BLaER1 (cell line): Measurements from ENCODE around the gene DOLK.

Experiments used
- H3K27ac ChIP-seq: shearing (Covaris generic); formaldehyde crosslinking; 2 replicates; pipeline ENCODE4 v1.8.1; 2022
- H3K27me3 ChIP-seq: shearing (Covaris generic); formaldehyde crosslinking; 2 replicates; pipeline ENCODE4 v1.8.1; 2022
- H3K36me3 ChIP-seq: shearing (Covaris generic); formaldehyde crosslinking; 2 replicates; pipeline ENCODE4 v1.8.1; 2022
- H3K4me1 ChIP-seq: shearing (Covaris generic); formaldehyde crosslinking; 2 replicates; pipeline ENCODE4 v1.8.1; 2022
- H3K4me2 ChIP-seq: shearing (Covaris generic); formaldehyde crosslinking; 2 replicates; pipeline ENCODE4 v1.8.1; 2022
- H3K4me3 ChIP-seq: shearing (Covaris generic); formaldehyde crosslinking; 2 replicates; pipeline ENCODE4 v1.8.1; 2022
- H3K9ac ChIP-seq: shearing (Covaris generic); formaldehyde crosslinking; 2 replicates; pipeline ENCODE4 v1.8.1; 2022
- H3K9me3 ChIP-seq: shearing (Covaris generic); formaldehyde crosslinking; 2 replicates; pipeline ENCODE4 v1.8.1; 2022
- H4K20me1 ChIP-seq: shearing (Covaris generic); formaldehyde crosslinking; 2 replicates; pipeline ENCODE4 v1.8.1; 2022
- Cebpa-rat ChIP-seq: shearing (Covaris generic); IDR thresholded peaks from 2 replicates; pipeline ENCODE4 v1.8.1; 2022

DOLK gene

GRCh38 chr9:128936171-128936865 lies 11.1 kb downstream of the DOLK start:
- H3K27ac ChIP-seq, result no peak overlapping the region
- H3K4me2 ChIP-seq, result no peak overlapping the region
- no peaks in the 10 kb centered on the region for H3K4me1 ChIP-seq
- no peaks in the 10 kb centered on the region for H3K27me3 ChIP-seq
- no peak overlapping the region for H3K9ac ChIP-seq
- no peak overlapping the region for H3K4me3 ChIP-seq
- no peaks in the 10 kb centered on the region for H3K9me3 ChIP-seq
- H4K20me1 ChIP-seq, result no peaks in the 10 kb centered on the region
- peaks cover 41% of the 10 kb centered on the region for H3K36me3 ChIP-seq
- TF ChIP-seq Cebpa-rat, result no peak

- H3K36me3 ChIP-seq, result peaks cover 46% of the 10 kb centered on the region
- H3K4me3 ChIP-seq, result no peak overlapping the region
- H3K9ac ChIP-seq, result no peak overlapping the region
- H3K9me3 ChIP-seq, result no peaks in the 10 kb centered on the region
- H3K27me3 ChIP-seq, result no peaks in the 10 kb centered on the region
- TF ChIP-seq Cebpa-rat, result no peak
- no peaks in the 10 kb centered on the region for H4K20me1 ChIP-seq
- H3K4me2 ChIP-seq, result no peak overlapping the region
- H3K4me1 ChIP-seq, result no peaks in the 10 kb centered on the region
- no peak overlapping the region for H3K27ac ChIP-seq
These were observed 13.7 kb downstream of the DOLK start for GRCh38 chr9:128933731-128934130.

- Histone ChIP-seq H3K36me3 (peaks cover 34% of the 10 kb centered on the region), H3K9ac (no peak overlapping the region), H3K4me3 (no peak overlapping the region), H3K4me2 (no peak overlapping the region), H3K9me3 (no peaks in the 10 kb centered on the region), H3K27ac (no peak overlapping the region), H3K27me3 (no peaks in the 10 kb centered on the region), H4K20me1 (no peaks in the 10 kb centered on the region), H3K4me1 (0 out of 2 replicates have a peak, but pooled peaks cover 5% of the 10 kb centered on the region)
- no peak for TF ChIP-seq Cebpa-rat
These were observed 17.8 kb downstream of the DOLK start for GRCh38 chr9:128929560-128929959.

- Histone ChIP-seq H3K4me3 (no peak overlapping the region), H3K27me3 (no peaks in the 10 kb centered on the region), H3K4me2 (no peak overlapping the region), H3K4me1 (peaks cover 7% of the 10 kb centered on the region; the same call in 1 of the 2 replicates), H3K36me3 (peaks cover 25% of the 10 kb centered on the region), H4K20me1 (no peaks in the 10 kb centered on the region), H3K9me3 (no peaks in the 10 kb centered on the region), H3K9ac (no peak overlapping the region), H3K27ac (no peak overlapping the region)
- TF ChIP-seq Cebpa-rat, result no peak
These were observed 18.8 kb downstream of the DOLK start for GRCh38 chr9:128928624-128929023.

GRCh38 chr9:128927731-128928411 lies 19.5 kb downstream of the DOLK start:
- no peak overlapping the region for H3K4me3 ChIP-seq
- no peak overlapping the region for H3K4me2 ChIP-seq
- H4K20me1 ChIP-seq, result no peaks in the 10 kb centered on the region
- no peaks in the 10 kb centered on the region for H3K9me3 ChIP-seq
- H3K9ac ChIP-seq, result no peak overlapping the region
- no peaks in the 10 kb centered on the region for H3K27me3 ChIP-seq
- H3K27ac ChIP-seq, result no peak overlapping the region
- TF ChIP-seq Cebpa-rat, result no peak
- H3K4me1 ChIP-seq, result peaks cover 14% of the 10 kb centered on the region
- H3K36me3 ChIP-seq, result peaks cover 19% of the 10 kb centered on the region; the same call in 1 of the 2 replicates

GRCh38 chr9:128923493-128923883 lies 23.9 kb downstream of the DOLK start:
- H3K4me3 ChIP-seq, result no peak overlapping the region; the same call in 1 of the 2 replicates
- H3K27ac ChIP-seq, result no peak overlapping the region
- H4K20me1 ChIP-seq, result no peaks in the 10 kb centered on the region
- H3K36me3 ChIP-seq, result 0 out of 2 replicates have a peak, but pooled peaks cover 9% of the 10 kb centered on the region
- H3K4me1 ChIP-seq, result peaks cover 51% of the 10 kb centered on the region
- H3K9ac ChIP-seq, result no peak overlapping the region
- peak; percentile 90 for TF ChIP-seq Cebpa-rat
- no peaks in the 10 kb centered on the region for H3K9me3 ChIP-seq
- H3K4me2 ChIP-seq, result peak overlapping the region; percentile 97
- no peaks in the 10 kb centered on the region for H3K27me3 ChIP-seq

GRCh38 chr9:128921881-128922763 lies 25.3 kb downstream of the DOLK start:
- TF ChIP-seq Cebpa-rat, result no peak

GRCh38 chr9:128920381-128921058 lies 26.9 kb downstream of the DOLK start, which contains the start of gene PHYHD1:
PHYHD1 (plus strand) TSS chr9:128920982; CDS start chr9:128922324, 1,342 bp downstream.
- Histone ChIP-seq H3K4me3 (peak within 1 kb of the TSS; percentile 71), H4K20me1 (no peaks in the 10 kb centered on the region), H3K36me3 (peaks cover 27% of the 10 kb centered on the region), H3K4me2 (peak within 1 kb of the TSS; percentile 97), H3K27ac (peak within 1 kb of the TSS; percentile 98), H3K4me1 (peaks cover 59% of the 10 kb centered on the region), H3K9ac (peak within 1 kb of the TSS; percentile 96), H3K27me3 (no peaks in the 10 kb centered on the region), H3K9me3 (no peaks in the 10 kb centered on the region)
- peak; percentile 82 for TF ChIP-seq Cebpa-rat

More at GRCh38 chr9:128921881-128922763, 25.3 kb downstream of the DOLK start:
- Histone ChIP-seq H3K27me3 (no peaks in the 10 kb centered on the region), H3K4me1 (peaks cover 59% of the 10 kb centered on the region), H3K27ac (peak overlapping the region; percentile 98), H3K4me3 (peak overlapping the region; percentile 71), H3K4me2 (peak overlapping the region; percentile 97), H3K36me3 (peaks cover 14% of the 10 kb centered on the region), H3K9ac (peak overlapping the region; percentile 96), H4K20me1 (no peaks in the 10 kb centered on the region), H3K9me3 (no peaks in the 10 kb centered on the region)
